K562 (cell line): ENCODE measurements around the gene AHCYL2. TPM values are rescaled to one million over a fixed set of nuclear protein-coding genes. Genes with fewer than 3 reads are reported as not detected.

Experiments used
- CREBBP ChIP-seq: IDR thresholded peaks from one replicate; pipeline ENCODE4 v1.6.1; 2012; ENCODE audit warnings: low read depth, mild to moderate bottlenecking, control low read depth, inconsistent platforms, low read length
- PHB2 ChIP-seq: fragments of 450-650 bp; IDR thresholded peaks from 2 replicates; pipeline ENCODE4 v1.6.1; 2017; ENCODE audit warnings: low read depth
- PHF21A ChIP-seq: fragments of 450-650 bp; IDR thresholded peaks from 2 replicates; pipeline ENCODE4 v1.6.1; 2017; ENCODE audit warnings: low read depth, borderline replicate concordance
- PTBP1 ChIP-seq: fragments of 200-400 bp; formaldehyde crosslinking; IDR thresholded peaks from 2 replicates; pipeline ENCODE4 v1.6.1; 2017; ENCODE audit warnings: low read depth, low read length
- PTRF ChIP-seq: fragments of 450-650 bp; IDR thresholded peaks from 2 replicates; pipeline ENCODE4 v1.6.1; 2016; ENCODE audit warnings: mild to moderate bottlenecking, missing genetic modification characterization, missing compliant biosample characterization
- SUPT5H ChIP-seq: fragments of 450-650 bp; IDR thresholded peaks from 2 replicates; pipeline ENCODE4 v1.6.1; 2016
- TBP ChIP-seq: optimal IDR thresholded peaks from 2 replicates; pipeline ENCODE3; 2011; ENCODE audit warnings: low read depth, low read length, improper control_type of control experiment
- TCF7 ChIP-seq: sonication (generic); IDR thresholded peaks from 2 replicates; pipeline ENCODE4 v1.6.1; 2016; ENCODE audit warnings: antibody characterized with exemption, borderline replicate concordance
- ZNF407 ChIP-seq: fragments of 450-650 bp; IDR thresholded peaks from 2 replicates; pipeline ENCODE4 v1.6.1; 2016; ENCODE audit warnings: low read depth
- ZNF740 ChIP-seq, 3 experiments: fragments of 200-800 bp in 1 of 3; sonication (Bioruptor generic) in 1 of 3; sonication (generic) in 1 of 3; formaldehyde crosslinking in 1 of 3; IDR thresholded peaks; 2 replicates each; pipeline versions ENCODE4 v1.6.1 to v1.8.0; 2016 to 2022; ENCODE audit warnings: mild to moderate bottlenecking in 2 of 3, missing compliant biosample characterization in 2 of 3, missing genetic modification characterization in 2 of 3, missing genetic modification reagents in 1 of 3
- ZNF77 ChIP-seq: fragments of 250-450 bp; sonication (Bioruptor Pico); IDR thresholded peaks from 2 replicates; pipeline ENCODE4 v1.5.0; 2020
- polyA plus RNA-seq, 8 experiments: library from polyadenylated mRNA; depleted of rRNA in 4 of 8; stranded (reverse) in 5 of 8; unstranded in 3 of 8; fragments of >200 nt; fragmentation: Nextera tagmentation in 2 of 8; fragmentation: Illumina TruSeq in 1 of 8; extraction: Ambion mirVana in 2 of 8; extraction: Trizol in 1 of 8; gene quantifications; 2 replicates each; pipeline versions ENCODE4 v1.2.1 to v1.2.3, GENCODE V29; 2011 to 2014; ENCODE audit warnings: inconsistent platforms in 1 of 8, missing spikeins in 1 of 8
- total RNA-seq, 7 experiments: library from RNA; depleted of rRNA in 6 of 7; stranded (reverse); fragments of >200 nt in 6 of 7; fragmentation: Illumina TruSeq in 2 of 7; extraction: Trizol in 2 of 7; gene quantifications; 2 replicates each; pipeline versions ENCODE4 v1.2.1 to v1.2.3, GENCODE V29; 2011 to 2021; ENCODE audit warnings: low replicate concordance in 1 of 7
- TF ChIP-seq, protein P1 (sequence below): fragments of 450-650 bp; IDR thresholded peaks from 2 replicates; pipeline ENCODE4 v1.6.1; 2017; ENCODE audit warnings: antibody characterized with exemption

AHCYL2 gene
- total and polyA plus RNA-seq, 9 of the 15 experiments (the other 6 are each of a cell fraction or from before 2014, with no cell fraction given), result 0.93 to 10.5 (median 5.2) TPM

DNA sequence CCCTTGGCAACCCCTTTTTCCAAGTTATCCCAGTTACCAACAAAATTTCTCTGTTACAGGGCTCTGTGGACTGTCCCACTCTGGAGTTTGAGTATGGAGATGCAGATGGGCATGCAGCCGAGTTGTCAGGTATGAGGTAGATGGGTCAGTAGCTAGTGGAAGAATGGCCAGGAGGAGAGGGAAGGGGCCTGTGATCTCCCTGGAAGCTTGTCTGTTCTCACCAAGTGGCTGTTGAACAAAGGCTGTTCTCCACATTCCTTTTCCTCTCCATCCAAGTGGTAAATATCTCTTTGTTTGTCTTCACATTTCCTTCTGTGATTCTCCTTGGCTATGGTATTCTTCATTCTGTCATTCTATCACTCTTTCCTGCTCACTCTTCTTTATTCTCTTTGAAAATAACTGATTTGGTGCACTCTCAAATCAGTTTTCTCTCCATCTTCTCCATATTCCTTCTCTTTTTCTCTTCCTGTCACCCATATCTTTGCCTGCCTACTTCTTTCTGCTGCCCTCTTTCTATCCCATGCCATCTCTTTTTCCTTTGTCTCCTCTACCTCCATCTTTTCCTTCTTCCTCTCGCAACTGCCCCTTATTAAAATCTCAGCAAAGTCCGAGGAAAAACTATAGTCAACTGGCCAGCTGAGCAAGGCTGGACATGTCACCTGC lies 215.3 kb downstream of the AHCYL2 start (continued):
- TF ChIP-seq ZNF407 (no peak), ZNF740 (CRISPR knock-in tag; IDR thresholded peaks at IDR 0.05) (no peak), ZNF740 (tag; IDR thresholded peaks at IDR 0.05) (no peak), PHB2 (no peak), TBP (no peak), ZNF77 (no peak), SUPT5H (no peak), PTBP1 (no peak), CREBBP (no peak), PHF21A (no peak), PTRF (tag) (peak; percentile 35; the same call in 1 of the 2 replicates), TCF7 (no peak)
- TF ChIP-seq, protein P1, sequence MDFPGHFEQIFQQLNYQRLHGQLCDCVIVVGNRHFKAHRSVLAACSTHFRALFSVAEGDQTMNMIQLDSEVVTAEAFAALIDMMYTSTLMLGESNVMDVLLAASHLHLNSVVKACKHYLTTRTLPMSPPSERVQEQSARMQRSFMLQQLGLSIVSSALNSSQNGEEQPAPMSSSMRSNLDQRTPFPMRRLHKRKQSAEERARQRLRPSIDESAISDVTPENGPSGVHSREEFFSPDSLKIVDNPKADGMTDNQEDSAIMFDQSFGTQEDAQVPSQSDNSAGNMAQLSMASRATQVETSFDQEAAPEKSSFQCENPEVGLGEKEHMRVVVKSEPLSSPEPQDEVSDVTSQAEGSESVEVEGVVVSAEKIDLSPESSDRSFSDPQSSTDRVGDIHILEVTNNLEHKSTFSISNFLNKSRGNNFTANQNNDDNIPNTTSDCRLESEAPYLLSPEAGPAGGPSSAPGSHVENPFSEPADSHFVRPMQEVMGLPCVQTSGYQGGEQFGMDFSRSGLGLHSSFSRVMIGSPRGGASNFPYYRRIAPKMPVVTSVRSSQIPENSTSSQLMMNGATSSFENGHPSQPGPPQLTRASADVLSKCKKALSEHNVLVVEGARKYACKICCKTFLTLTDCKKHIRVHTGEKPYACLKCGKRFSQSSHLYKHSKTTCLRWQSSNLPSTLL, result 0 out of 2 replicates have a peak, but pooled peaks have one; percentile 49
